WTC11 (cell line): Measurements from ENCODE around the gene PRSS8. TPM values are rescaled to one million over a fixed set of nuclear protein-coding genes. Genes with fewer than 3 reads are reported as not detected.

Source experiments
- ATAC-seq: fragments of 200-7000 bp; cut with Tn5 transposase; 2 replicates; pipeline ENCODE4 v1.10.0; 2021; ENCODE audit warnings: mild to moderate bottlenecking, moderate library complexity
- CTCF ChIA-PET: fragments of 300-600 bp; sonication (Branson Sonifier 250); formaldehyde crosslinking; loops from one replicate; lab custom pipeline; 2021; ENCODE audit warnings: antibody characterized with exemption; lab: Charles Lee
- POLR2A ChIA-PET: fragments of 350-600 bp; sonication (Branson Sonifier 250); formaldehyde crosslinking; loops from one replicate; lab custom pipeline; 2021; ENCODE audit warnings: antibody characterized with exemption; lab: Charles Lee
- DNase-seq: peaks from one replicate; pipeline ENCODE4 v3.0.0; 2021; ENCODE audit warnings: low spot score
- H3K27ac Mint-ChIP-seq: 2 replicates; pipeline ENCODE4 v1.8.0; 2021; ENCODE audit warnings: mixed read lengths
- H3K27me3 Mint-ChIP-seq: 2 replicates; pipeline ENCODE4 v1.8.0; 2021; ENCODE audit warnings: low read depth, mild to moderate bottlenecking, moderate library complexity, mixed read lengths
- H3K36me3 Mint-ChIP-seq: 2 replicates; pipeline ENCODE4 v1.8.0; 2021; ENCODE audit warnings: mixed read lengths
- H3K4me1 Mint-ChIP-seq: 2 replicates; pipeline ENCODE4 v1.8.0; 2022; ENCODE audit warnings: mixed read lengths
- H3K4me3 Mint-ChIP-seq: 2 replicates; pipeline ENCODE4 v1.8.0; 2021; ENCODE audit warnings: mild to moderate bottlenecking, moderate library complexity, mixed read lengths
- H3K9me3 Mint-ChIP-seq: 2 replicates; pipeline ENCODE4 v1.8.0; 2021; ENCODE audit warnings: mixed read lengths
- AR ChIP-seq: fragments of 250-450 bp; sonication (Bioruptor Pico); IDR thresholded peaks from 2 replicates; pipeline ENCODE4 v1.9.0; 2021; ENCODE audit warnings: mild to moderate bottlenecking
- ATF3 ChIP-seq: sonication (generic); formaldehyde crosslinking; conservative IDR thresholded peaks from 2 replicates; pipeline ENCODE4 v1.8.1; 2022; ENCODE audit warnings: mild to moderate bottlenecking, missing genetic modification reagents
- EMX1 ChIP-seq: fragments of 250-450 bp; sonication (Bioruptor Pico); IDR thresholded peaks from 2 replicates; pipeline ENCODE4 v1.8.0; 2021; ENCODE audit warnings: mild to moderate bottlenecking
- ESRRA ChIP-seq: sonication (generic); formaldehyde crosslinking; IDR thresholded peaks from 2 replicates; pipeline ENCODE4 v1.8.1; 2022; ENCODE audit warnings: mild to moderate bottlenecking, missing genetic modification reagents, borderline replicate concordance
- ETV6 ChIP-seq: sonication (generic); formaldehyde crosslinking; IDR thresholded peaks from 2 replicates; pipeline ENCODE4 v1.8.1; 2022; ENCODE audit warnings: mild to moderate bottlenecking, missing genetic modification reagents
- GRHL2 ChIP-seq: fragments of 250-450 bp; sonication (Bioruptor Pico); IDR thresholded peaks from 2 replicates; pipeline ENCODE4 v1.8.0; 2022; ENCODE audit warnings: mild to moderate bottlenecking, moderate library complexity; ENCODE audit not compliant: insufficient replicate concordance, severe bottlenecking
- GTF2I ChIP-seq: fragments of 250-450 bp; sonication (Bioruptor Pico); conservative IDR thresholded peaks from 2 replicates; pipeline ENCODE4 v1.4.0; 2021; ENCODE audit warnings: mild to moderate bottlenecking
- RELA ChIP-seq: sonication (generic); formaldehyde crosslinking; IDR thresholded peaks from 2 replicates; pipeline ENCODE4 v1.8.1; 2022; ENCODE audit warnings: missing genetic modification reagents, mild to moderate bottlenecking, borderline replicate concordance
- SMAD3 ChIP-seq: sonication (generic); formaldehyde crosslinking; IDR thresholded peaks from 2 replicates; pipeline ENCODE4 v1.8.0; 2022; ENCODE audit warnings: missing genetic modification reagents, mild to moderate bottlenecking, borderline replicate concordance
- SMAD4 ChIP-seq: sonication (generic); formaldehyde crosslinking; IDR thresholded peaks from 2 replicates; pipeline ENCODE4 v1.8.0; 2022; ENCODE audit warnings: mild to moderate bottlenecking, missing genetic modification reagents
- STAT6 ChIP-seq: sonication (generic); formaldehyde crosslinking; conservative IDR thresholded peaks from 2 replicates; pipeline ENCODE4 v1.8.1; 2023; ENCODE audit warnings: mild to moderate bottlenecking, low read depth, missing genetic modification reagents, moderate library complexity
- TCF7 ChIP-seq: sonication (generic); formaldehyde crosslinking; IDR thresholded peaks from 2 replicates; pipeline ENCODE4 v1.8.0; 2022; ENCODE audit warnings: mild to moderate bottlenecking, low read depth, missing genetic modification reagents, moderate library complexity
- USF1 ChIP-seq: sonication (generic); formaldehyde crosslinking; IDR thresholded peaks from 2 replicates; pipeline ENCODE4 v1.8.0; 2022; ENCODE audit warnings: mild to moderate bottlenecking, missing genetic modification reagents
- ZMAT4 ChIP-seq: fragments of 250-450 bp; sonication (Bioruptor Pico); IDR thresholded peaks from 2 replicates; pipeline ENCODE4 v1.9.0; 2021; ENCODE audit warnings: mild to moderate bottlenecking
- ZNF138 ChIP-seq: sonication (generic); formaldehyde crosslinking; conservative IDR thresholded peaks from 2 replicates; pipeline ENCODE4 v1.8.1; 2022; ENCODE audit warnings: mild to moderate bottlenecking, moderate library complexity, missing genetic modification reagents
- ZNF219 ChIP-seq: sonication (generic); formaldehyde crosslinking; IDR thresholded peaks from 2 replicates; pipeline ENCODE4 v1.8.0; 2023; ENCODE audit warnings: missing genetic modification reagents, mild to moderate bottlenecking, borderline replicate concordance
- ZNF232 ChIP-seq: sonication (generic); formaldehyde crosslinking; IDR thresholded peaks from 2 replicates; pipeline ENCODE4 v1.8.0; 2022; ENCODE audit warnings: mild to moderate bottlenecking, missing genetic modification reagents
- ZNF423 ChIP-seq: fragments of 250-450 bp; sonication (Bioruptor Pico); IDR thresholded peaks from 2 replicates; pipeline ENCODE4 v2.1.2; 2022; ENCODE audit warnings: mild to moderate bottlenecking, moderate library complexity
- ZNF512 ChIP-seq: sonication (generic); formaldehyde crosslinking; IDR thresholded peaks from 2 replicates; pipeline ENCODE4 v1.8.1; 2022; ENCODE audit warnings: missing genetic modification reagents, borderline replicate concordance
- ZNF671 ChIP-seq: fragments of 250-450 bp; sonication (Bioruptor Pico); IDR thresholded peaks from 2 replicates; pipeline ENCODE4 v1.8.0; 2021; ENCODE audit warnings: mild to moderate bottlenecking
- total RNA-seq: library from RNA; stranded (reverse); gene quantifications from 3 replicates; pipeline ENCODE4 v1.2.3, GENCODE V29; 2021

Gene PRSS8
- total RNA-seq, 1 experiment from 2014 or later: 78.8 TPM

GRCh38 chr16:31090540-31090939 is 45.0 kb downstream of the PRSS8 start:
- Mint-ChIP-seq H3K27ac (no peak overlapping the region), H3K27me3 (no peaks in the 10 kb centered on the region), H3K36me3 (peaks cover 12% of the 10 kb centered on the region), H3K4me1 (peaks cover 11% of the 10 kb centered on the region), H3K4me3 (no peak overlapping the region), H3K9me3 (0 out of 2 replicates have a peak, but pooled peaks cover 2% of the 10 kb centered on the region)
- POLR2A ChIA-PET: no interaction called here
- CTCF ChIA-PET: no interaction called here
- TF ChIP-seq ESRRA (no peak), USF1 (no peak), GTF2I (CRISPR knock-in tag) (no peak), ZNF423 (CRISPR knock-in tag) (no peak), RELA (CRISPR knock-in tag) (no peak), ETV6 (CRISPR knock-in tag) (no peak), AR (CRISPR knock-in tag) (no peak), SMAD3 (CRISPR knock-in tag) (no peak), ZNF512 (CRISPR knock-in tag) (no peak), ZNF219 (CRISPR knock-in tag) (no peak), ATF3 (CRISPR knock-in tag) (no peak), ZNF671 (CRISPR knock-in tag) (no peak), ZNF138 (CRISPR knock-in tag) (no peak), TCF7 (CRISPR knock-in tag) (no peak), SMAD4 (CRISPR knock-in tag) (no peak), EMX1 (CRISPR knock-in tag) (no peak), STAT6 (CRISPR knock-in tag) (no peak), ZMAT4 (CRISPR knock-in tag) (no peak), GRHL2 (CRISPR knock-in tag) (no peak), ZNF232 (no peak)
- no peak for DNase-seq
- no peak for ATAC-seq
